Measurements from ENCODE around the gene ELMO1.

ELMO1 gene

GRCh38 chr7:37256631-37257030 is 192.0 kb downstream of the ELMO1 start:
- DNase-seq: no peak

- DNase-seq: no peak
Measured at GRCh38 chr7:37255327-37255944, 193.2 kb downstream of the ELMO1 start.

GRCh38 chr7:37251222-37251621 is 197.4 kb downstream of the ELMO1 start:
- peak; percentile 42 for DNase-seq

GRCh38 chr7:37249240-37249639 is 199.4 kb downstream of the ELMO1 start:
- no peak for DNase-seq

GRCh38 chr7:37248396-37248861 is 200.2 kb downstream of the ELMO1 start:
- no peak for DNase-seq

GRCh38 chr7:37247861-37248260 is 200.8 kb downstream of the ELMO1 start:
- DNase-seq: no peak

- no peak for DNase-seq
Measured at GRCh38 chr7:37245590-37245989, 203.1 kb downstream of the ELMO1 start.

GRCh38 chr7:37236906-37237305 is 211.8 kb downstream of the ELMO1 start:
- no peak for DNase-seq

- no peak for DNase-seq
Measured at GRCh38 chr7:37235813-37236212, 212.9 kb downstream of the ELMO1 start.

- peak; percentile 53 for DNase-seq
Measured at GRCh38 chr7:37234928-37235327, 213.7 kb downstream of the ELMO1 start.

- no peak for DNase-seq
Measured at GRCh38 chr7:37234334-37234733, 214.3 kb downstream of the ELMO1 start.

- no peak for DNase-seq
Measured at GRCh38 chr7:37231613-37232012, 217.1 kb downstream of the ELMO1 start.

GRCh38 chr7:37230221-37230620 is 218.4 kb downstream of the ELMO1 start:
- DNase-seq: peak; percentile 20

- no peak for DNase-seq
Measured at GRCh38 chr7:37229381-37229780, 219.3 kb downstream of the ELMO1 start.

GRCh38 chr7:37225285-37225969 is 223.2 kb downstream of the ELMO1 start:
- no peak for DNase-seq

- DNase-seq: no peak
Measured at GRCh38 chr7:37224746-37225145, 223.9 kb downstream of the ELMO1 start.

GRCh38 chr7:37220664-37221063 is 228.0 kb downstream of the ELMO1 start:
- no peak for DNase-seq

GRCh38 chr7:37218956-37219355 is 229.7 kb downstream of the ELMO1 start:
- DNase-seq: no peak

- no peak for DNase-seq
Measured at GRCh38 chr7:37216923-37217322, 231.7 kb downstream of the ELMO1 start.

GRCh38 chr7:37216156-37216852 is 232.4 kb downstream of the ELMO1 start:
- DNase-seq: no peak

GRCh38 chr7:37215290-37215923 is 233.3 kb downstream of the ELMO1 start:
- DNase-seq: no peak

GRCh38 chr7:37212556-37212955 is 236.1 kb downstream of the ELMO1 start:
- DNase-seq: no peak

GRCh38 chr7:37212051-37212450 is 236.6 kb downstream of the ELMO1 start:
- DNase-seq: no peak

Data from midbrain (tissue), 1 donor.